H9 (cell line): ENCODE measurements around the gene PHF12. TPM values are rescaled to one million over a fixed set of nuclear protein-coding genes. Genes with fewer than 3 reads are reported as not detected.
A peak's percentile ranks its signal among the peaks of the same experiment; 100 is the strongest.

Source experiments
- DNase-seq: peaks from one replicate; pipeline ENCODE4 v3.0.0-alpha.2; 2017
- H2AFZ ChIP-seq: one replicate; pipeline ENCODE4 v1.6.1; 2013; ENCODE audit warnings: mild to moderate bottlenecking, low read length, control low read depth, moderate library complexity
- H2AK5ac ChIP-seq: 2 replicates; pipeline ENCODE4 v1.6.1; 2013; ENCODE audit warnings: low read length, control low read depth, mixed read lengths; ENCODE audit not compliant: insufficient read length
- H2BK120ac ChIP-seq: one replicate; pipeline ENCODE4 v1.6.1; 2013; ENCODE audit warnings: low read depth, mild to moderate bottlenecking, low read length, control low read depth, inconsistent platforms; ENCODE audit not compliant: poor library complexity, severe bottlenecking
- H2BK12ac ChIP-seq: 2 replicates; pipeline ENCODE4 v1.6.1; 2013; ENCODE audit warnings: low read length, control low read depth, mixed read lengths, low read depth; ENCODE audit not compliant: insufficient read length
- H2BK15ac ChIP-seq: 2 replicates; pipeline ENCODE4 v1.6.1; 2013; ENCODE audit warnings: low read depth, low read length, control low read depth
- H2BK20ac ChIP-seq: one replicate; pipeline ENCODE4 v1.6.1; 2013; ENCODE audit warnings: low read depth, mild to moderate bottlenecking, low read length, control low read depth, inconsistent platforms; ENCODE audit not compliant: poor library complexity, severe bottlenecking
- H2BK5ac ChIP-seq: 2 replicates; pipeline ENCODE4 v1.6.1; 2013; ENCODE audit warnings: low read length, control low read depth, mixed read lengths; ENCODE audit not compliant: insufficient read length
- H3K14ac ChIP-seq: 2 replicates; pipeline ENCODE4 v1.6.1; 2013; ENCODE audit warnings: low read length, control low read depth; ENCODE audit not compliant: insufficient read depth
- H3K18ac ChIP-seq: 2 replicates; pipeline ENCODE4 v1.6.1; 2013; ENCODE audit warnings: low read depth, mild to moderate bottlenecking, mixed read lengths, low read length, control low read depth; ENCODE audit not compliant: insufficient read length
- H3K23ac ChIP-seq: 2 replicates; pipeline ENCODE4 v1.6.1; 2013; ENCODE audit warnings: low read length, control low read depth, mixed read lengths, low read depth; ENCODE audit not compliant: insufficient read length
- H3K23me2 ChIP-seq: 2 replicates; pipeline ENCODE4 v1.6.1; 2013; ENCODE audit warnings: low read depth, mild to moderate bottlenecking, mixed read lengths, low read length, control low read depth; ENCODE audit not compliant: insufficient read length, poor library complexity, severe bottlenecking
- H3K27ac ChIP-seq: 2 replicates; pipeline ENCODE4 v1.5.1; 2013; ENCODE audit warnings: low read length, control low read depth, mixed read lengths, low read depth; ENCODE audit not compliant: insufficient read length
- H3K27me3 ChIP-seq: 2 replicates; pipeline ENCODE4 v1.6.1; 2013; ENCODE audit warnings: low read length, control low read depth, inconsistent platforms; ENCODE audit not compliant: insufficient read depth
- H3K4ac ChIP-seq: 2 replicates; pipeline ENCODE4 v1.6.1; 2013; ENCODE audit warnings: low read depth, mild to moderate bottlenecking, control low read depth, inconsistent platforms, low read length, moderate library complexity
- H3K4me1 ChIP-seq: 2 replicates; pipeline ENCODE4 v1.6.1; 2013; ENCODE audit warnings: low read length, control low read depth, inconsistent platforms; ENCODE audit not compliant: insufficient read depth
- H3K4me2 ChIP-seq: 2 replicates; pipeline ENCODE4 v1.6.1; 2013; ENCODE audit warnings: low read length, control low read depth, mixed read lengths; ENCODE audit not compliant: insufficient read length, insufficient read depth
- H3K56ac ChIP-seq: 2 replicates; pipeline ENCODE4 v1.6.1; 2013; ENCODE audit warnings: low read depth, mild to moderate bottlenecking, mixed read lengths, low read length, control low read depth; ENCODE audit not compliant: insufficient read length
- H3K79me1 ChIP-seq: 2 replicates; pipeline ENCODE4 v1.6.1; 2013; ENCODE audit warnings: low read depth, mild to moderate bottlenecking, moderate library complexity, low read length, control low read depth, inconsistent platforms; ENCODE audit not compliant: insufficient read depth, poor library complexity, severe bottlenecking
- H3K79me2 ChIP-seq: 2 replicates; pipeline ENCODE4 v1.6.1; 2013; ENCODE audit warnings: low read length, control low read depth, inconsistent platforms; ENCODE audit not compliant: insufficient read depth
- H3K9ac ChIP-seq: 2 replicates; pipeline ENCODE4 v1.6.1; 2013; ENCODE audit warnings: low read length, control low read depth, mixed read lengths; ENCODE audit not compliant: insufficient read length; ENCODE audit errors: extremely low read depth
- H3K9me3 ChIP-seq: one replicate; pipeline ENCODE4 v1.6.1; 2013; ENCODE audit warnings: low read depth, low read length, inconsistent platforms; ENCODE audit not compliant: control insufficient read depth
- H3T11ph ChIP-seq: one replicate; pipeline ENCODE4 v1.6.1; 2013; ENCODE audit warnings: mild to moderate bottlenecking, low read length, control low read depth, inconsistent platforms
- H4K20me1 ChIP-seq: one replicate; pipeline ENCODE4 v1.6.1; 2013; ENCODE audit not compliant: control insufficient read depth, insufficient read length, insufficient read depth
- H4K5ac ChIP-seq: 2 replicates; pipeline ENCODE4 v1.6.1; 2013; ENCODE audit warnings: low read depth, mild to moderate bottlenecking, mixed read lengths, low read length, control low read depth; ENCODE audit not compliant: insufficient read length
- H4K8ac ChIP-seq: replicated peaks from 2 replicates; pipeline ENCODE4 v1.6.1; 2013; ENCODE audit warnings: low read length, control low read depth, mixed read lengths, low read depth; ENCODE audit not compliant: insufficient read length
- H4K91ac ChIP-seq: 2 replicates; pipeline ENCODE4 v1.6.1; 2013; ENCODE audit warnings: low read depth, mild to moderate bottlenecking, moderate library complexity, mixed read lengths, low read length, control low read depth; ENCODE audit not compliant: insufficient read length
- H3K27ac Mint-ChIP-seq, 3 experiments: 2 replicates in 2 of 3; 3 replicates in 1 of 3; pipeline ENCODE4 v1.8.0; 2020 to 2021; ENCODE audit warnings: mixed read lengths in 3 of 3, mild to moderate bottlenecking in 1 of 3, moderate library complexity in 1 of 3
- H3K27me3 Mint-ChIP-seq: 2 replicates; pipeline ENCODE4 v1.8.0; 2021; ENCODE audit warnings: low read depth, mild to moderate bottlenecking, moderate library complexity, mixed read lengths
- H3K36me3 Mint-ChIP-seq, 3 experiments: 2 replicates in 2 of 3; 3 replicates in 1 of 3; pipeline ENCODE4 v1.8.0; 2020 to 2021; ENCODE audit warnings: low read depth in 3 of 3, mixed read lengths in 3 of 3; ENCODE audit not compliant: insufficient read depth in 1 of 3
- H3K4me1 Mint-ChIP-seq, 2 experiments: 2 replicates each; pipeline ENCODE4 v1.8.0; 2020; ENCODE audit warnings: mixed read lengths in 2 of 2
- H3K4me3 Mint-ChIP-seq, 2 experiments: 2 replicates in 1 of 2; 3 replicates in 1 of 2; pipeline ENCODE4 v1.8.0; 2020 to 2021; ENCODE audit warnings: mild to moderate bottlenecking in 2 of 2, mixed read lengths in 2 of 2, moderate library complexity in 1 of 2
- H3K9me3 Mint-ChIP-seq, 2 experiments: 2 replicates in 1 of 2; 3 replicates in 1 of 2; pipeline ENCODE4 v1.8.0; 2020; ENCODE audit warnings: mild to moderate bottlenecking in 2 of 2, mixed read lengths in 2 of 2, moderate library complexity in 1 of 2
- CTCF ChIP-seq: fragments of 200-600 bp; sonication (generic); conservative IDR thresholded peaks from 3 replicates; pipeline ENCODE4 v1.8.0; 2021; ENCODE audit warnings: antibody characterized with exemption, mild to moderate bottlenecking
- WGBS: extraction: QIAGEN DNeasy Blood & Tissue Kit; methylation state at CpG from one replicate; pipeline ENCODE4 v1.1.7; 2013; ENCODE audit warnings: missing lambda C conversion rate, low lambda C conversion rate, mixed read lengths; ENCODE audit not compliant: insufficient read length; ENCODE audit errors: extremely low coverage; 5-methylcytosine and 5-hydroxymethylcytosine counted together
- total RNA-seq: library from RNA; stranded (reverse); gene quantifications from 2 replicates; pipeline ENCODE4 v1.2.1, GENCODE V29; 2021

The PHF12 gene
- total RNA-seq, 1 experiment from 2014 or later, result 62.1 TPM

- H3K27ac ChIP-seq, result no peak overlapping the region
- H2BK5ac ChIP-seq, result no peak overlapping the region
- H3K4me1 ChIP-seq, result no peaks in the 10 kb centered on the region; the same call in 1 of the 2 replicates
- H3K9ac ChIP-seq, result no peak overlapping the region
- H3T11ph ChIP-seq, result no peak overlapping the region
- no peak overlapping the region for H4K91ac ChIP-seq
- H4K5ac ChIP-seq, result no peak overlapping the region
- no peaks in the 10 kb centered on the region for H3K9me3 ChIP-seq
- H3K23me2 ChIP-seq, result peaks cover 3% of the 10 kb centered on the region
- H4K8ac ChIP-seq, result no peak overlapping the region
- H3K79me1 ChIP-seq, result no peaks in the 10 kb centered on the region
- no peak for DNase-seq
- H2BK20ac ChIP-seq, result no peak overlapping the region
- peaks cover 28 to 42% (median 38%) of the 10 kb centered on the region in 3 experiments for H3K36me3 Mint-ChIP-seq
- no peak overlapping the region for H2BK120ac ChIP-seq
- no peak overlapping the region for H3K23ac ChIP-seq
- H3K4me1 Mint-ChIP-seq, result peaks cover 6 to 8% of the 10 kb centered on the region in 2 experiments
- H2BK12ac ChIP-seq, result no peak overlapping the region
- WGBS, result no CpG with 5 or more reads among the region's 5 CpGs
- H3K27me3 ChIP-seq, result no peaks in the 10 kb centered on the region
- H2AFZ ChIP-seq, result no peak overlapping the region
- H2BK15ac ChIP-seq, result no peak overlapping the region
- H3K4me2 ChIP-seq, result no peak overlapping the region
- no peak overlapping the region for H3K4ac ChIP-seq
- H4K20me1 ChIP-seq, result no peaks in the 10 kb centered on the region
- H3K27ac Mint-ChIP-seq, result no peak overlapping the region
- no peak overlapping the region for H3K14ac ChIP-seq
- H3K27me3 Mint-ChIP-seq, result no peaks in the 10 kb centered on the region
- TF ChIP-seq CTCF, result no peak
- H3K18ac ChIP-seq, result no peak overlapping the region
- H3K79me2 ChIP-seq, result no peaks in the 10 kb centered on the region
- peak overlapping the region; percentile 82 to 89 for H3K4me3 Mint-ChIP-seq
- no peak overlapping the region for H2AK5ac ChIP-seq
- no peaks in the 10 kb centered on the region for H3K9me3 Mint-ChIP-seq
- no peak overlapping the region for H3K56ac ChIP-seq
Observed at GRCh38 chr17:28856028-28856574, 95.2 kb downstream of the PHF12 start.
